Measurements from ENCODE around the gene ZBTB7B.

Gene ZBTB7B

GRCh38 chr1:154957091-154957657 is 45.4 kb upstream of the ZBTB7B start:
- TF ChIP-seq, protein P1, sequence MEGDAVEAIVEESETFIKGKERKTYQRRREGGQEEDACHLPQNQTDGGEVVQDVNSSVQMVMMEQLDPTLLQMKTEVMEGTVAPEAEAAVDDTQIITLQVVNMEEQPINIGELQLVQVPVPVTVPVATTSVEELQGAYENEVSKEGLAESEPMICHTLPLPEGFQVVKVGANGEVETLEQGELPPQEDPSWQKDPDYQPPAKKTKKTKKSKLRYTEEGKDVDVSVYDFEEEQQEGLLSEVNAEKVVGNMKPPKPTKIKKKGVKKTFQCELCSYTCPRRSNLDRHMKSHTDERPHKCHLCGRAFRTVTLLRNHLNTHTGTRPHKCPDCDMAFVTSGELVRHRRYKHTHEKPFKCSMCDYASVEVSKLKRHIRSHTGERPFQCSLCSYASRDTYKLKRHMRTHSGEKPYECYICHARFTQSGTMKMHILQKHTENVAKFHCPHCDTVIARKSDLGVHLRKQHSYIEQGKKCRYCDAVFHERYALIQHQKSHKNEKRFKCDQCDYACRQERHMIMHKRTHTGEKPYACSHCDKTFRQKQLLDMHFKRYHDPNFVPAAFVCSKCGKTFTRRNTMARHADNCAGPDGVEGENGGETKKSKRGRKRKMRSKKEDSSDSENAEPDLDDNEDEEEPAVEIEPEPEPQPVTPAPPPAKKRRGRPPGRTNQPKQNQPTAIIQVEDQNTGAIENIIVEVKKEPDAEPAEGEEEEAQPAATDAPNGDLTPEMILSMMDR (conservative IDR thresholded peaks at IDR 0.05; ENCODE audit: low read length), result no peak
- no peak for DNase-seq (ENCODE audit: low read depth)
- H3K4me3 ChIP-seq (ENCODE audit: low read length), result no peak overlapping the region

DNA sequence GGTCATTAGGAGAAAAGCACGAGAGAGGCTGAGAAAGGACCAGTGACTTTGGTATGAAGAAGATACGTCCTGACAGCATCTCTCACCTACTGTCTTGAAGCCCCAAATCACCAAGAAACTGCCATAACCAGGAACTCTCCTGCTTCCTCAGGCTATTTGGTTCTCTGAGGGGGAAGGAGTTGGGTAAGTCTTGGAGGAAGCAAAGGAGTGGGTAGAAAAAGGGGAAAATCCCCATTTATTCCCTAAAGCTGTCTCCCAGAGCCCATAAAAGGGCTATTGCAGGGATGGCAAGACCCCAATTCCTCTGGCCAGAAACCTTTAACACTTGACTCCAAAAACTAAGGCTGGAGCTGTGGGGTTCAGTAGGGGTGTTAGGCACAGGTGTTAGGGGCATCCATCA is 44.6 kb upstream of the ZBTB7B start:
- TF ChIP-seq, protein P1 (conservative IDR thresholded peaks at IDR 0.05; ENCODE audit: low read length), result no peak
- H3K4me3 ChIP-seq (ENCODE audit: low read length), result no peak overlapping the region
- DNase-seq (ENCODE audit: low read depth), result no peak

- no peak overlapping the region for H3K4me3 ChIP-seq (ENCODE audit: low read length)
- no peak for DNase-seq (ENCODE audit: low read depth)
- TF ChIP-seq, protein P1 (conservative IDR thresholded peaks at IDR 0.05; ENCODE audit: low read length), result no peak
These were observed 43.7 kb upstream of the ZBTB7B start for GRCh38 chr1:154958681-154959425.

GRCh38 chr1:154959426-154959780 is 43.2 kb upstream of the ZBTB7B start:
- H3K4me3 ChIP-seq (ENCODE audit: low read length), result no peak overlapping the region
- TF ChIP-seq, protein P1 (conservative IDR thresholded peaks at IDR 0.05; ENCODE audit: low read length), result no peak
- DNase-seq (ENCODE audit: low read depth), result no peak

DNA sequence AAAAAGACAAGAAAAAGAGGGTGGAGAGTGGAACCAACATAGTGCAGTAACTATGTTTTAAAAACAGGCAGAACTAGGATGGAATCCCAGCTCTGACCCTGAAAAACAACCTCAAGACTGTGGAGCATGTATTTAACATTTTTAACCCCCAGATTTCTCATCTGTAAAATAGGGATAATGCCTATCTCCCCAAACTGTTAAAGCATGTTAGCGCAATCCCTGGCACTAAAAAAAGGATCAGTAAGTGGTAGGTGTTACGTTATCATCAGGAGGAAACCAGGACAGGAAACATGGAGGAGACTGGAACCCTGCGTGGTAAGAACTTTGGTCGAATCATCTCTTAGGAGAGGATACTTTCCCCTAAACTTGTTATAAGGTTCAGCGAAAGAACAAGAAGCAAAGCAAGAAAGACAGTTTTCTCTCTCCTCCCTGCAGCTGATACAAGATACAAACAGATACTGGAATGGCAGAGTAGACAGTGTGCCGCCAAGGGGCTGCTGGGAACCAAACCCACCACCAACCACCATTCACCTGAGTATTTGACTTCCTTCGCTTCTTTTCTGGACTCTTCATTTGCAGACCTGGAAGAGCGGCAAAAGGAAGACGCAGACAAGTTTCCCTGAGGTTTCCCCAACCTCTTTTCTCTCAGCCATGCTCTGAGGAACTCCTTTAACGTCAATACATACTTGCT is 42.0 kb upstream of the ZBTB7B start:
- peak overlapping the region; percentile 72 for H3K4me3 ChIP-seq (ENCODE audit: low read length)
- TF ChIP-seq, protein P1 (conservative IDR thresholded peaks at IDR 0.05; ENCODE audit: low read length), result no peak
- DNase-seq (ENCODE audit: low read depth), result no peak

- peak; percentile 64 for DNase-seq (ENCODE audit: low read depth)
- TF ChIP-seq, protein P1 (conservative IDR thresholded peaks at IDR 0.05; ENCODE audit: low read length), result no peak; the same call in 1 of the 2 replicates
- H3K4me3 ChIP-seq (ENCODE audit: low read length), result peak within 1 kb of the TSS; percentile 72
These were observed 41.1 kb upstream of the ZBTB7B start, which contains the start of gene PYGO2 for GRCh38 chr1:154961207-154962155. Gene PYGO2 (minus strand): TSS chr1:154961782. CDS start chr1:154961576, 206 bp downstream.

All from AG10803 (cell line).